Measurements from ENCODE around the gene CSHL1.

CSHL1 gene

DNA sequence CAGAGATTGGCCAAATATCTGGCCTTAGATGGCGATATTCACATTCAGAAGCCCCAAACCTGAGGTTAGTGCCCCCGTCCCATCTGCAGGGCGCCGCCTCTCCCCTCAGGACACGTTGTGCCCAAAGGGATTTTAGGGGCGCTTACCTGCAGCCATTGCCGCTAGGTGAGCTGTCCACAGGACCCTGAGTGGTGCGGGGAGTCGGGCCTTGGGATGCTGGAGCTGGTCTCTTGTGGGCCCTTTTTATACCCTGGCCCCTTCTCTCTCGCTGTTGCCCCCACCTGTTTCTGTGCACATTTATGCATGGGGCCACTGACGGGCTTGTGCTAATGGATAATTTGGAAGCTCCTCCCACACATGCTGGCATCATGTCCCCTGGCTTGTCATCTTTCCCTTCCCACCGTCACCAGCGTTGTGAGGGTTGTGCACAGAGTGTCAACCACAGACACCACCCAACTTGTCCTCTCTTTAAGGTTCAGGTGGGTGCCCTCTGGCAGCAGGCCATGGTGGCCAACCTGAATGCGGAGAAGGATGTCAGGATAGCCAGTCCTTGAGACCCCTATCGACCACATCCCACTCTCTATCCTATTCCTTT is at the start of gene CSHL1:
Gene CSHL1 (minus strand): TSS at position 218 of the 595 bp plus-strand sequence. CDS start 62 bp downstream, at position 156.
- DNase-seq = no peak

DNA sequence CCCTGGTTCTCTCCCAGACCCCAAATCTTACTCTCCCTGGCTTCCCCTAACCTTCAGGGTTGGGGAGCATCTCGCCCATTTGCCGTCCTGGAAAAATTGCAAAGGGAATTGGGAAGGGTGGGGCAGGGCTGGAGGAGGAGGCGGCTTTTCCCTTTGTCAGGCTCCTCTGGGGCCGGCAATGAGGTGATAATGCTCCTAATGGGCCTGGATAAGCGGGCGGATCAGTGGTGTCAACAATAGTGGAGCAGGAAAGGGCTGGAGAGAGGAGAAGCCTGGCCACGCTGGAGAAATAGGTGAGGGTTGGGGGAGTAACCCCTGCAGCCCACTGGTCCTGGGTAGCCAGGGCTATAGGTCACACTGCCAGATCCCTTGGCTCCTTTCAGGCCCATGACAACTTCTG is 49.4 kb upstream of the CSHL1 start:
- no peak for DNase-seq

DNA sequence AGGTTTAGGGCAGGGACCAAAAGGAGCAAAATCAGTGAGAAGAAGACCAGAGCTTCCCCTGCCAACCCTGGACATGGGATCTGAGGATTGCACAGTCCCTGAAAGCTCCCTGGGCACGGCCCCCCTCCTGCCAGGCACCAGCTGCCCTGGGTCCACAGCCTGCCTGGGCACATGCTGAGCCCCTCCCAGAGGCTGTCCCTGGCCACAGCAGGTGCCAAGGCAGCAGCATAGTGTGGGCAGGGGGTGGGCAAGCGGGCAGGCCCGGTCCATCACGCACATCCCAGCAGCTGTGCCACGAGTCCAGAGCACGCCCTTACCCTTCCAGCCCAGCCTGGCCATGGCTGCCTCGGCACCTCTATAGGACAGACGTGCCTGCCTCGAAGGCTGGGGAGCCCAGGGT is 48.9 kb upstream of the CSHL1 start:
- no peak for DNase-seq

DNA sequence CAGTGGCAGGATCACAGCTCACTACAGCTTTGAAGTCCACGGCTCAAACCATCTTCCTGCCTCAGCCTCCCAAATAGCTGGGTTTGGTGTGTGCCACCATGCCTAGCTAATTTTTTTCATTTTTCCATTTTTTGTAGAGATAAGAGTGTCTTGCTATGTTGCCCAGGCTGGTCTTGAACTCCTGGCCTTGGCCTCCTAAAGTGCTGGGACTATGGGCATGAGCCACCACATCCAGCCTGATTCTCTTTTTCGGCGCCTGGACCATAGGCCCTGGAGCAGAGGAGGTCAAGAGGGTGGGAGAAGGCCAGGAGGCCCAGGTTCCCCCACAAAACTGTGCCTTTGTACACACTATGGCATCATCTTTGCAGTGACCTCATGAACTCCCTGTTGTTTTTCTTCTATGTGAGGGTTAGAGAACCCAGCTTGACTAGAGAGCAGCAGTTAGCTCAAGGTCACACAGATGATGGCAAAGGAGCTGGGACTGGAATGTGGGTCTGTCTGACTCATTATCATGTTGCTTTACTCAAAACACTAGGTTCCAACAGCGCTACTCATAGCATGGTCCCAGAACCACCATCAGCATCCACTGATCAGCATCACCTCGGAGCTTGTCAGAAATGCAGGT is 45.4 kb upstream of the CSHL1 start:
- DNase-seq = no peak

DNA sequence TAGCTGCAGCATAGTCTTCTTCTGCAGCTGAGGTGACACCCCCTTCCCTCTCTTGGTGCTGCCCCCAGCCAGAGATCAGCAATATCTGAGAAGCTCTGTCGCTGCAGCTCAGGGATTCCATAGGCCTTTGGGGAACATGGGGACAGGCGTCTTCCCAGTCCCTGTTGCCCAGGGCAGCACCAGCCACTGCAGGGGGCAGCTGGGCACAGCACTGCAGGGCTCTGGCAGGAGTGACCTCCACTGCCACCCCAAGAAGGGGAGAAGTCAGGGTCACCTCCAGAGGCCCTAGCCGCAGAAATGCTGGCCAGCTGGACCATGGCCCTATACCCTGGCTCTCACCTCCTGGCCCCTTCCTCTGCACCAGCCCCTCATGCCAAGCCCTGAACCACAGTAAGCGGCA is 44.7 kb upstream of the CSHL1 start:
- DNase-seq = no peak

DNA sequence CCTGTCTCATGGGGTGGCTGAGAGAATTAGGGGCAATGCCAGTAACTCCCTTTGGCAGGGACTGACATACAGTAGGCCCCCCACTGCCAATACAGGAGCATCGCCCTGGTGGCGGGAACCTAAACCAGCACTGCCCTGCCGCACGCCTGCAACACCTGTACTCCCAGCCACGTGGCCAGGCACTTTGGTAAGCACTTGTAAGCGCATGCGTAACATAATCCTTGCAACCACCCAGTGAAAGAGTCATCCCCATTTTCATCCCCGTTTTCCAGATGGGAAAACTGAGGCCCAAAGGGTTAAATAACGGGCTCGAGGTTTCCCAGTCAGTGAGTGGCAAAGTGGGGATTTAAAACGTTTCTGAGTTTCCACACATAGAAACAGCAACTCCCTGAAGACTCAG is 44.2 kb upstream of the CSHL1 start:
- no peak for DNase-seq

DNA sequence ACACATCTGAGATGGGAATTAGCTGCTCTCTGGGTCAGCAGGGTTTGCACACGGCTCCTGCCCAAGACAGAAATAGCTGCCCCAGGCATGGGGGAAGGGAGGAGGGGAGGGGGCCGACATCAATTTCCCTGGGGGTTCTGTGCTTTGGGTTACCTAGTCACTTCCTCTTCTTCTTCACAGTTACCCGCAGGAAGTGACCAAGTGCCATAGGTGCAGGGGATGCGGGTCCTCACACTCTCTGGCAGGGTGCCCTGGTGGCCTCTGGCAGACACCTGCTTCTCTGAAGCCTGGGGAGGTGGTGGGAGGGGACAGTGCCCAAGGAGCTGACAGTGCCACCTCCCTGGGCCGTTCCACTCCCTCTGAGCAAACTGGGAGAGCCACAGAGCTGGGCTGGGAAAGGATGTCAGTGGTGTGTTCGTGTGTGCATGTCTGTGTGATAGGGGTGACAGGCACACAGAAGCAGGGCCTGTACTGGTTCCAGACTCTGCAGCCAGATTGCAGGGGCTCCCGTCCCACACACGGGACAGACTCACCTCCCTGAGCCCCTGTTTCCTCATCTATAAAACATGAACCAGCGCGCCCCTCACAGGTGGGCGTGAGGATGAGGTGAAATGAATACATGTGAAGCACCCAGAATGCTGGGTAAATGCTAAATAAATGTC is 43.5 kb upstream of the CSHL1 start:
- DNase-seq = no peak

DNA sequence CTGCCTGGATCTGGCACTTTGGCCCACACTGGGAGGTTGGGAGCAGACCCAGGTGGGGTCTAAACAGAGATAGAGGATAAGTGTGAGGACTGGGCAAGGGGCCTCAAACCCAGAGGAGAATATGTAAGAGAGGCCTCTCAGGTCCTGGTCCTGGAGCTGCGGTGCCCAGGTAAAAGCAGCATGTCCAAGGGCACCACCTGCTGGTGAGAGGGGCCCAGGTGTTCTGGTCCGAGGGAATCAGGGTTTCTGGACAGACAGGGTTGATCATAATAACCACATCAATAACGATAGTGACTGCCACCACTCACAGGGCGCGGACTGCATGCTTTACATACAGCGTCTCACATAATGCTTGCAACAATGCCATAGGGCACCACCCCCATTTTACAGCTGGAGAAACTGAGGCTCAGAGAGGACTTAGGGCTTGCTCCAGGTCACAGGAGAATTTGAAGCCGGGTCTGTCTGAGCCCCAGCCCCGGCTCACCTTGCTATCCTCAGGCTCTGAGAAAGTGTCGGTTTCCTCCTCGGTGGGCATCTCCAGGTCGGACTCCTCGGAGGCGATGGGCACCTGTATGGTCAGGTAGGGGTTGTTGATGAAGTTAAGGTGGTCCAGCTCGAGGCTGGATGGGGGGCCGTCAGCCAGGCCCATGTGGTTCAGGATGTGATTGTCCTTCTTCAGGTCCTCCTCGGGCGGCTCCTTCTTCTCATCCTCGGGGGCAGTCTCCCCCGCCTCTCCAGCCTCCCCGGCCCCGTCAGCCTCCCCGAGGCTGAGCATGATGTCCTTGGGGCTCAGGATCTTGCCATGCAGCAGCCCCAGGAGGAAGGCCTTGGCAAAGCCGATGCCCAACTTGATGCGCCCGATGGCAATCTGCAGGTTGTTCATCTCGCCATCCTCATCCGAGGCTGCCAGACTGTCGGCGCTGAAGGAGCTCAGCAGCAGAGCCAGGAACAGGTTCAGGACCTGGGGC is 40.2 kb upstream of the CSHL1 start:
- DNase-seq = no peak

DNA sequence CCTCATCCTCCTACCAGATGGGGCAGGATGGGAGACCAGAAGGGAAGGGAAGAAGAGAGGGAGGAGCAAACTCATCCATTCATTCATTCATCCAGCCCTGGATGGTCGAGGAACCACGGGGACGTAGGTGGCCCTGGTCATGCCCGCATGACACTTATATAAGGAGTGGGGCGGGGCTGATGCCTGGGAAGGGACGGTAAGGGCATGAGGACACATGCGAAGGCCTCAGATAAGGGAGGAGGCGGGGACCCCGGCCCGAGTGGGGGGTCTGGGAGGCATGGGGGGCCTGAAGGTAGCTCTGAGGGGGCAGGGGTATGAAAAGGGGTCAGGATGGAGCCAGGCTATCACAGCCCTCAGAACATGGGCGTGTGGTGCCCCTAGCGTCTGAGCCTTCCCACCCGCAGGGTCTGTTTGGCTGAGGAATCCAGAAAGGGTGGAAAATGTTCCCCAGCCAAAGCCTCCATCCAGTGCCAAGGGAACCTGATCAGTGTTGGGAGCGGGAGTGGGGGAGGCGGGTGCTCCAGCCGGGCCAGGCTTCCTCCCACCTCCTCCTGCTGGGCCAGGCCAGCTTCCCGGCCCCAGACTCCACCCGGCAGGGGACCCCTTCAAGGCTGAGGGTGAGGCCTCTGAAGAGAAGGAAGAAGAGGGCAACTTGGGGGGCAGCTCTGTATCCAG is 38.7 kb upstream of the CSHL1 start:
- peak; percentile 73 for DNase-seq

DNA sequence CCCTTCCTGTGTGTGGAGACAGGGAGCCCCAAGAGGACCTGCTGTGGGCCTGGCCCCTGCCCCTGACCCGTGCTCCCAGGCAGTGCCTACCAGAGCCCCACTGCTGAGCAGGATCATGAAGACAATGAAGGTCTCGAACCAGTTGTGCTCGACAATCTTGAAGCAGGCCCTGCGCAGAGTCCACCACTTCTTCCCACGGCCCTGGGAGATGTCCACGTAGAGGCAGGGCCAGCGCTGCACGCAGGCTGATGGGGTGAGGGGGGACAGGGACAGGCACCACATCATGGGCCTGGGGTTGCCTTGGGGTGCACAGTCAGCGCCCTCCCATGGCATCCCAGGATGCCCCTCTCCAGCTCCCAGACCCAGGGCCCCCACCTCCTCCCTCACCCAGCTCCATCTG is 37.5 kb upstream of the CSHL1 start:
- DNase-seq = no peak

DNA sequence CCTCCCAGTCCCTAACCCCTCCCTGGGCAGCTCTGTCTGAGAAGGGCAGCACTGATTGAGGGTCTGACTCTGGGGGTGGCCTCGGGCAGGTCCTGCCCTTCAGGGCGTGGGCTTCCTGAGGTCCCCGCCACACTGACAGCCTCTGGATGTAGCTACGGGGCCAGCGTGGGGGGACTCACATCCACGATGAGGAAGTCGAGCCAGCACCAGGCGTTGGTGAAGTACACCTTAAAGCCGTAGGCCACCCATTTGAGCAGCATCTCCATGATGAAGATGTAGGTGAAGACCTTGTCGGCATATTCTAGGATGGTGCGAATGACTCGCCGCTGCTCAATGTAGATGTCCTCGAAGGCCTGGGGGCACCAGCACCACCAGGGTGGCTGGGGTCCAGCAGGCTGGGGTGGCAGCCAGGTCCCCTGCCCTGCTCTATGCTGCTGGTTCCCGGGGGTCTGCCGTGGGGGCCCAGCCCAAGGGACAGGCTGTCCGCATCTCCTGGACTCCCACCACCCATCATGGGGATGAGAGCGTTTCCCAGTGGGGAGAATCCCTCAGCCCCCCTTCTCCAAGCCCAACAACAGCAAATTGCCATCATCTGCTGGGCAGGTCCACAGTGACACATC is 36.8 kb upstream of the CSHL1 start:
- DNase-seq = no peak

DNA sequence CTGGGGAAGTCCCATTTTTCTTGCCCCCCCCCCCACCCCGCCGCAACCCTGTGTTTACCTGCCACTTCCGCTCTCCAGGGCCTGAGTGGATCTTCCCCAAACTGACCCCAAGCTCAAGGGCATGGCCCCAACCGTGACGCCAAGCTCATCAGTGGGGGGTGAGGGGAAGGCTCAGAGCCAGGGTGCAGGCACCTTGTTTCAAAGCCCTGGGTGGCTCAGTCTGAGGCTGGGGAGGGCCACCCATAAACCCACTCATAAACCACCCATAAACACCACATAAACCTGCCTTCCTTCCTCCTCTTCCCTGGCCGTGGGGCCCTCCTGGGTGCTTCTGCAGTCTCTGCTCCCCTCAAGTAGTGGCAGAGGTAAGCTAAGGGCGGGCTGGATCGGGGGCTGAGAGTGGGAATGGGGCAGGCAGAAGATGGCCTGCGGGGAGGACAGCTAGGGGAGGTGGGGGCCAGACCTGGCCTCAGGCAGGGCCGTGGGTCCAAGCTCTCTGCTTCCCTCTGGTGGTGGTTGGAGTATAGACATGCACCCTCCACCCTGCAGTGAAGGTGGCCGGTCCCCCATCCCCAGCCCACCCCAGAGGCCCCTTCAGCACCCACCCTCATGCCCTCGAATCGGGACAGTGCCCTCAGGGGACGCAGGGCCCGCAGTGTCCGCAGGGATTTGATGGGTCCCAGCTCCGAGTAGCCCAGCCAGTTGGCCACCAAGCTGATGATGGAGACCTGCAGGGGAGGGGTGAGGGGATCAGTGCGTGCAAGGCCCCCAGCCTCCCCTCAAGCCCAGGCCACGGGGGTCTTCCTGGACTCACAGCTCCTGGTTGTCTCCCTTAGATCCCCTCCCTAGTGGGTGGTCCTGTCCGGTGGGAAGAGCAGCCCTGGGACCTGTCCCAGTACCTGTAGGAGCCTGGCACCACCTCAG is 35.6 kb upstream of the CSHL1 start:
- DNase-seq = no peak

DNA sequence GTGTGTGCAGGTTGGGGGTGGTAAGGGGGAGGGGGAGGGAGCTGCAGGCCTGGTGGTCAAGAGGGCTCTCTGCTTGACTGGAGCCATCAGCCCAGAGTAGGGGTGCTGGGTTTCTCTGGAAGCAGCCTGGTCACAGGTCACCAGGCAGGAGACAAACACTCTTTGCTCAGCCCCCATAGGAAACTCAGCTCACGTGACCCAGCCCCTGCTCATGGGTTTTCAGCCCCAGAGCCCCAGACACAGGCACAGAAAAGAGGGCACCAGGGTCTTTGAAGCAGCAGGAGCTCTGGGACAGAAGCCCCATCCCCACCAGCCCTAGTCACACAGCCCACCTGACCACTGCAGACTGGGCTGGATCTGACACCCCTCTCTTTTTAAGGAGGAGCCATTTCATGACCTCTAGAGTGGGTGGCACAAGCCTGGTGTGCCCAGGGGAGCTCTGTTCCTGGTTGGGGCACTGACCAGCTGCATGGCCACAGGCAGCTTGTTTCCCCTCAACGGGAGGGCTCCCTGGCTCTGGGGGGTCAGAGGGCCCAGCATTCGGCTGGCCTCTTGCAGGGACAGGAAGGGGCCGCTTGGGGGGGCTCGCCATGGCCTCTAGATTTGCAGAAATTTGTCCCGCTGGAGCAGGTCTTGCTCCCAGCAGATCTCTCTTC is 34.9 kb upstream of the CSHL1 start:
- DNase-seq = no peak

DNA sequence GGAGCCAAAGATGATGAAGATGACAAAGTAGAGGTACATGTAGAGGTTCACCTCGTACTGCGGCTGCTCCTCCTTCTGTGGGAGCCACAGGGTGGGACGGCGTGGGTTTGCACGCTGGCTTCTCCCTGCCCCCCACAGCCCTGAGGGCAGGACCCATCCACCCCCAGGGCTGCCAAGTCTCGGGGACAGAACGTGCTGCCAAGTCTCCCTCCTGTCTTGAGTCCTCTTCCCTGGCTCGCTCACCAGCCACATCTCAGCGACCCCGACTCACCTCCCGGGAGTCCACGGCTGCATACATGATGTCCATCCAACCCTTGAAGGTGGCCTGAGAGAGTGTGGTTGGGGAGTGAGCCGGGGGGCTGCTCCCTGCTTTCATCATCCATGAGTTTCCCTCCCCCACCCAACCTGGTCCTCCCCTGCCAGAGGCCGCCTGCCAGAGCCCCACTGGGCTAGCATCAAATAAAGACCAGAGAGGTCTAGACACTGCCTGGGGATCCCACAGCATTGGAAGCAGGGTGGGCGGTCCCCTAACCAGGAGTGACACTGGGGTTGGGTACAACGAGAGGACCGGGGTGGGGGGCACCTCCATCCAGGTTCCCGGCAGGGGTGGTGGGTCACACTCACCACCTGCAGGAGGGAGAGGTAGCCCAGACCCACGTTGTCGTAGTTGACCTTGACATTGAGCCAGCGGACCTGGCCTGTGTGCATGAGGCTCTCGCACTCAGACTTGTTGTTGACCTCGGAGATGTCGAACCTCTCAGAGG is 33.9 kb upstream of the CSHL1 start:
- DNase-seq = no peak

DNA sequence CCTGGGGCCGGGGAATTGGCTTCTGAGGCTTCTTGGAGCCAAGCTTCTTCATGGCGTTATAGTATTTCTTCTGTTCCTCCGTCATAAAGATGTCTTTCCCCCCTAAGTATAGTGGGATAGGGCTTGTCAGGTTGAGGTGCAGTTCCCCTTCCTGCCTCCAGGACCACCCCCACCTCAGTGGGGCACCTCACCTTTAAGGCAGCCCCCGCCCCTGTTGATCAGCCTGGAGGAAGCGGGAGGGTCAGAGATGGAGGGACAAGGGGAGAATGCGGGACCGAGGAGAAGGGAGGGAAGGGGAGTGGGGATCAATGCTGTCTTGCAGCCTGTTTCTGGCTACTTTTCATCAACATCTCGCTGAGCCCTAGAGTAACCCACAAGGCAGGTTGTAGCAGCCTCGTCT is 32.7 kb upstream of the CSHL1 start:
- DNase-seq = no peak

DNA sequence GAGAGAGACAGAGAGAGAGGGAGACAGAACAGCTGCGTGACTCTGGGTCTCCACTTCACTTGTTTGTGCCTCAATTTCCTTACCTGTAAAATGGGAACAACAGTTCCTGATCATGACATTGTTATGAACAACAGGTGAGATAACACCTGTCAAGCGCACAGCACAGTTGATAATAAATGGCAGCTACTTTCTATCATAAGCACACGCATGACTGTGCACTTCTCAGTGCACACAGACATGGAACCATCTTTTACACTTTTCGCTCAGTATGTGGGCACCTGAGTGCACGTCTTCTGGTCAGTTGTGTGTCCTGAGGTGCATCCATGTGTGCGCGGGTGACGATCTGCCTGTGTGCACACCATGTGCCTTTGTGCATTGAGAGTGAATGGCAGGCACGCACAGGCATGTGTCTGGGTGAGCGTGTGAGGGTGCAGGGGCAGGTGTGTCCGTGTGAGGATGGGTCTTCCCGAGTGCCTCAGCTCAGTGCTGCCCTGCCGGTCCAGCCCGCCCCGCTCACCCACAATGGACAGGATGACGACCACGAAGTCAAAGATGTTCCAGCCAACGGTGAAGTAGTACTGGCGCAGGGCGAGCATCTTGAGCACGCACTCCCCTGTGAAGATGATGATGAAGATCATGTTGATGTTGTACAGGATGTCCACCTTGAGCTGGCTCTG is 31.4 kb upstream of the CSHL1 start:
- DNase-seq = no peak

DNA sequence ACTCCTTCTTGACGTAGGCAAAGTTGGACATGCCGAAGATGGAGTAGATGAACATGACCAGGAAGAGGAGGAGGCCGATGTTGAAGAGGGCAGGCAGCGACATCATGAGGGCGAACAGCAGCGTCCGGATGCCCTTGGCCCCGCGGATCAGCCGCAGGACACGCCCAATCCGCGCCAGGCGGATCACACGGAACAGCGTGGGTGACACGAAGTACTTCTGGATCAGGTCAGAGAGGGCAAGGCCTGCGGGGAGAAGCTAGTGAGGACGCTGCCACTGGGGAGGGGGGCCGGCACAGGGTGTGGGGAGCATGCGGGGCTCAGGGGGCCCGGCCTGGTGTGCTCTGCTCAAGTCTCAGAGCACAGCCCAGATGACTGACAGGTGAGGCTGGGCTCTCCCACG is 30.7 kb upstream of the CSHL1 start:
- no peak for DNase-seq

DNA sequence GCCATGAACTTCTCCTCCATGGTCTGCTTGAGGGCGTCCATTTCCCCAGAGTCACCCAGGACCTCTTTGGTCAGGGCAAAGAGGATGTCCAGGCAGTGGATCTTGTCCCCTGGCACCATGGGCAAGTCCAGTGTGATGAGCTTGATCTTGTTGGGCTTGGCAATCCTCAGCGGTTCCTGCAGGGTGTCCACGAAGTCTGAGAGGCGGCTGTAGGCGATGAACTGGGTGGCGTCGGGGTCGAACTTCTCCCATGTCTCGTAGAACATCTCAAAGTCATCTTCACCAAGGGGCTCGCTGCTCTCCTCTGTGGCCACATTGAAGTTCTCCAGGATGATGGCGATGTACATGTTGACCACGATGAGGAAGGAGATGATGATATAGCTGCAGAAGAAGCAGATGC is 30.1 kb upstream of the CSHL1 start:
- DNase-seq = no peak

DNA sequence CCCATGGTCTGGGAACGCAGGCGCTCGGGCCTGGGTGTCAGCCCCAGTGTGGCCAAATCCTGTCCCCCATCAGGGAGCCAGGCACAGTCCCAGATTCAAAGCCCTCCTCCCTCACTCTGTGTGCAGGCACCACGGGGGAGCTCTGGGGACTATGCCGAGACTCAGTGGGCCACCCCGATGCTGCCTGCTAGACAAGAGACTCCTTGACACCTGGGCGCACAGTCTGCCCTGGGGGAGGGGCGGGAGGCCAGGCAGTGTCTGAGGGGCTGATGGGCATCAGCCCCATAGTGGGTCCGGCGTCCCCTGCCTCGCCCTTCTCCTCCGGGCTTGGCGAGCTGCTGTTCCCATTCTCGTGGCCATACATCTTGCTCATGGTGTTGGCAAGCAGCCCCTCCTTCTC is 29.5 kb upstream of the CSHL1 start:
- no peak for DNase-seq
